ENCODE results near the gene AMBP.

AMBP gene

GRCh38 chr9:114107286-114108001 lies 29.3 kb upstream of the AMBP start:
- H3K36me3 ChIP-seq (ENCODE audit: control insufficient read depth, insufficient read depth, low read length), result no peaks in the 10 kb centered on the region
- H3K27me3 ChIP-seq (ENCODE audit: control insufficient read depth, insufficient read depth, low read length), result no peaks in the 10 kb centered on the region
- H3K9ac ChIP-seq (ENCODE audit: low read length), result no peak overlapping the region
- no peak overlapping the region for H3K27ac ChIP-seq (ENCODE audit: low read depth, low read length)
- no peak overlapping the region for H3K4me3 ChIP-seq (ENCODE audit: low read length)
- H3K4me1 ChIP-seq (ENCODE audit: control insufficient read depth, insufficient read depth, low read length), result no peaks in the 10 kb centered on the region

- H3K4me3 ChIP-seq (ENCODE audit: low read length), result no peak overlapping the region
- H3K27me3 ChIP-seq (ENCODE audit: control insufficient read depth, insufficient read depth, low read length), result no peaks in the 10 kb centered on the region
- H3K4me1 ChIP-seq (ENCODE audit: control insufficient read depth, insufficient read depth, low read length), result no peaks in the 10 kb centered on the region
- H3K9ac ChIP-seq (ENCODE audit: low read length), result no peak overlapping the region
- H3K27ac ChIP-seq (ENCODE audit: low read depth, low read length), result no peak overlapping the region
- H3K36me3 ChIP-seq (ENCODE audit: control insufficient read depth, insufficient read depth, low read length), result no peaks in the 10 kb centered on the region
These were observed 27.1 kb upstream of the AMBP start for GRCh38 chr9:114105236-114105635.

DNA sequence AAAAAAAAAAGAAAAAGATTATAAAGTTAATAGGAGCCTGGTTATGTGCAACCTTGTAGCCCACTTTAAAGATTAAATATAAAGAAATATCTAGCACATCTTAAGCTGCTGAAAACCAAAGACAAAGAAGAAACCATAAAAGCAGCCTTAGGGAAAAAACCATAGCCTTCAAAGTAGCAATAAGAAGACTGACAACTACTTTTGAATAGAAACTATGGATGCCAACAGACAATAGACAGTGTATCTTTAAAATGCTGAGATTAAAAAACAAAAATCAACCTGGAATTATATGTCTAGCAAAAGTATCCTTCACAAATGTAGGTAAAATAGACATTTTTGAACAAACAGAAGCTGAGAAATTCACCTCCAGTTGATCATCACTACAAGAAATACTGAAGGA lies 24.4 kb upstream of the AMBP start:
- H3K27ac ChIP-seq (ENCODE audit: low read depth, low read length), result no peak overlapping the region
- H3K36me3 ChIP-seq (ENCODE audit: control insufficient read depth, insufficient read depth, low read length), result no peaks in the 10 kb centered on the region
- H3K4me3 ChIP-seq (ENCODE audit: low read length), result no peak overlapping the region
- H3K4me1 ChIP-seq (ENCODE audit: control insufficient read depth, insufficient read depth, low read length), result no peaks in the 10 kb centered on the region
- no peaks in the 10 kb centered on the region for H3K27me3 ChIP-seq (ENCODE audit: control insufficient read depth, insufficient read depth, low read length)
- H3K9ac ChIP-seq (ENCODE audit: low read length), result no peak overlapping the region

- no peaks in the 10 kb centered on the region for H3K27me3 ChIP-seq (ENCODE audit: control insufficient read depth, insufficient read depth, low read length)
- no peak overlapping the region for H3K27ac ChIP-seq (ENCODE audit: low read depth, low read length)
- no peak overlapping the region for H3K9ac ChIP-seq (ENCODE audit: low read length)
- no peaks in the 10 kb centered on the region for H3K36me3 ChIP-seq (ENCODE audit: control insufficient read depth, insufficient read depth, low read length)
- no peak overlapping the region for H3K4me3 ChIP-seq (ENCODE audit: low read length)
- H3K4me1 ChIP-seq (ENCODE audit: control insufficient read depth, insufficient read depth, low read length), result no peaks in the 10 kb centered on the region
These were observed 22.4 kb upstream of the AMBP start for GRCh38 chr9:114100536-114100935.

DNA sequence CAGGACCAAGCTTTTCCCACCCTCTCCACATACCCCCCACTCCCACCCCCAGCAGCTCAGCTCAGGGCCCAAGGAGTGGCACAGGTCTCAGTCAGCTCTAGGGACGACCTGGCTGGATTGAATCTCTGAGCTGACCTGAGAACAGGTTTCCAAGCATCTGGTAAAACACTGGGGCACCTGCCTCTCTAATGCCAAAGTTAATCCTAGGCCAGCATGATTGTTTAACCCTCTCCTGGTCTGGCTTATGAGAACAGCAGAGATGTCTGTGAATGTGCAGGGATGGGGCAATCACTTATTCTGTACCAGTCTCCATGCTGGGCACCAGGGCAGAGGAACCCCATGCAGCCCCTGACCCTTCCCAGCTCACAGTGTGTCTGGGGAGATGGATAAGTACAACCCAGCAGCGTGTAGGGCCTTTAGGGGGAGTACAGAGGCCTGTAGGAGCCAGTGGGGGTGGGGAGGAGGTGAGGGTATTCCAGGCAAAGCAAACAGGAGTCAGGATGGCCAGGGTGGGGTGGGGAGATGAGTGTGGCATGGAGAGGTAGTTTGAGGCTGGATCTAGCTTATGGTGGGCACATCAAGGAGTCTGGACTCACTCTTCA lies 21.7 kb upstream of the AMBP start:
- H3K4me1 ChIP-seq (ENCODE audit: control insufficient read depth, insufficient read depth, low read length), result no peaks in the 10 kb centered on the region
- H3K36me3 ChIP-seq (ENCODE audit: control insufficient read depth, insufficient read depth, low read length), result no peaks in the 10 kb centered on the region
- H3K27ac ChIP-seq (ENCODE audit: low read depth, low read length), result no peak overlapping the region
- H3K9ac ChIP-seq (ENCODE audit: low read length), result no peak overlapping the region
- H3K27me3 ChIP-seq (ENCODE audit: control insufficient read depth, insufficient read depth, low read length), result no peaks in the 10 kb centered on the region
- no peak overlapping the region for H3K4me3 ChIP-seq (ENCODE audit: low read length)

DNA sequence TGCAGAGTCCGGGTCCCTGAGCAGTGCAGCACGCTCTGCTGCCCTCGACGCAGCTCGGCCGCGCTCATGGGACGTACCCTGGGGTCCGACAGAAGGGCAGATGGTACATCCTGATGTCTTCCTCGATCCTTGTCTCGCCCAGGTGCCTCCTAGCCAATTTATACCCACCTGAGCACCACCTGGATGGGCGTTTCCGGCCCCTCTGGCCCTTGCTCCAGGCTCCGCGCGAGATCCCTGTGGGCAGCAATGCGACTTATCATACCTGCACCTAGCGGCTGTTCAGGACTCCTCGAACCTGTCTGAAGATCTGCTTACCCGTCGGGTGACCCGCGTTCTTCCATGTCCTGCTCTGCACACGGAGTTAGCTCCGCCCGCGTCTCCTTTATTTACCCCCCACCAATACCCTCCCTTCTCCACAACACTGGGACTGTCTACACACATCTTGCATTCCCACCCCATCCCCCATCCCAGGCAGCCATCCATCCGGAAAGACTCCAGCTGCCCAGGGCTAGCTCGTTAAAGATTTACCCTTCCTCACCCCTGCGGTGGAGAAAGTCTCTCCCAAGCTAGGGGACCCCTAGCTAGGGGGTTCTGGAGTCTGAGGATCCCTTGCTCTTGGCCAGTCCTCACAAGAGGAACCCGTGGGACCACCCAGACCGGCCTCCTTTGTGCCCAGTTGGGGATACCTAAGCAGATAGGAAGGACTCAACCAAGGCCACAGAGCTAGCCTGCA lies 21.0 kb upstream of the AMBP start, which contains the start of gene KIF12:
Gene KIF12 (minus strand): TSS at position 357 of the 733 bp plus-strand sequence. CDS start 16 bp downstream, at position 341.
- H3K9ac ChIP-seq (ENCODE audit: low read length), result no peak within 1 kb of the TSS
- H3K4me1 ChIP-seq (ENCODE audit: control insufficient read depth, insufficient read depth, low read length), result no peaks in the 10 kb centered on the region
- peak within 1 kb of the TSS; percentile 14 for H3K4me3 ChIP-seq (ENCODE audit: low read length)
- no peaks in the 10 kb centered on the region for H3K36me3 ChIP-seq (ENCODE audit: control insufficient read depth, insufficient read depth, low read length)
- no peaks in the 10 kb centered on the region for H3K27me3 ChIP-seq (ENCODE audit: control insufficient read depth, insufficient read depth, low read length)
- no peak within 1 kb of the TSS for H3K27ac ChIP-seq (ENCODE audit: low read depth, low read length)

- Histone ChIP-seq H3K4me1 (ENCODE audit: control insufficient read depth, insufficient read depth, low read length) (no peaks in the 10 kb centered on the region), H3K27me3 (ENCODE audit: control insufficient read depth, insufficient read depth, low read length) (no peaks in the 10 kb centered on the region), H3K36me3 (ENCODE audit: control insufficient read depth, insufficient read depth, low read length) (no peaks in the 10 kb centered on the region), H3K9ac (ENCODE audit: low read length) (no peak overlapping the region), H3K4me3 (ENCODE audit: low read length) (peak overlapping the region; percentile 14), H3K27ac (ENCODE audit: low read depth, low read length) (no peak overlapping the region)
These were observed 20.2 kb upstream of the AMBP start for GRCh38 chr9:114098021-114098935.

GRCh38 chr9:114097613-114098020 lies 19.5 kb upstream of the AMBP start:
- Histone ChIP-seq H3K4me3 (ENCODE audit: low read length) (peak overlapping the region; percentile 14), H3K27me3 (ENCODE audit: control insufficient read depth, insufficient read depth, low read length) (no peaks in the 10 kb centered on the region), H3K27ac (ENCODE audit: low read depth, low read length) (no peak overlapping the region), H3K4me1 (ENCODE audit: control insufficient read depth, insufficient read depth, low read length) (no peaks in the 10 kb centered on the region), H3K9ac (ENCODE audit: low read length) (no peak overlapping the region), H3K36me3 (ENCODE audit: control insufficient read depth, insufficient read depth, low read length) (no peaks in the 10 kb centered on the region)

DNA sequence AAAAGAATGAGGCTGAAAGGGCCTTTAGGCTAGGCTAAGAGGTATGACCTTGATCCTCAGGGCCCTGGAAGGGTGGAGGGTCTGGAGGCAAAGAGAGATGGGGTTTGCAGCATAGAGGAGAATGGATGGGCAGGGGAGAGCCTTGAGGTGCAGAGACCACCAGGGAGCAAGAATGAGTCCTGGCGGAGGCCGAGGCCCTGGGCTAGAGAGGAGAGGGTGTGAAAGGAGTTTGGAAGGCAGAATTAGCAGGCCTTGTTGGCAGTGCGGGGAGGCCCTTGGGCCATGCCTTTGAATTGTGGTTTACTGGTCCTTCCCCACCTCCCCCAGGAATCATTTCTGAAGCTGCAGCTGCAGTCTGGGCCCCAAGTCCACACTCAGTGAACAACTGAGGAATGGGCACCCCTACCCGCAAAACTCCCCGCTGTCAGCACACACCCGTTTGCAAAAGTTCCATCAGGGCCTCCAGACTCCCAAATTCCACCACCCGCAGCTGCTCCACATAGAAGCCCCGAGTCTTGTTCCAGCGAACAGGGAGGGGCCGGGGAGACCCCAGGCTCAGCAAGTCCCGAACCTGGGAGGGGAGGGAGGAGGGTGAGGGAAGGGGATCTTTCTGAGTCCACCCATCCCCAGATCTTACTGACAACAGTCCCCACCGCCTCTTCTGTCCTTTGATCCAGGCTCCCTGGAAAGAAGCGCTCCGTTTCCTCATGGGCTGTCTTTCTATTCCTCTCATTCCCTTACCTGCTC lies 18.9 kb upstream of the AMBP start:
- Histone ChIP-seq H3K4me3 (ENCODE audit: low read length) (no peak overlapping the region), H3K9ac (ENCODE audit: low read length) (no peak overlapping the region)

GRCh38 chr9:114096041-114096511 lies 18.0 kb upstream of the AMBP start:
- no peak overlapping the region for H3K4me3 ChIP-seq (ENCODE audit: low read length)
- H3K4me1 ChIP-seq (ENCODE audit: control insufficient read depth, insufficient read depth, low read length), result no peaks in the 10 kb centered on the region
- H3K36me3 ChIP-seq (ENCODE audit: control insufficient read depth, insufficient read depth, low read length), result no peaks in the 10 kb centered on the region
- no peak overlapping the region for H3K9ac ChIP-seq (ENCODE audit: low read length)
- H3K27me3 ChIP-seq (ENCODE audit: control insufficient read depth, insufficient read depth, low read length), result no peaks in the 10 kb centered on the region
- H3K27ac ChIP-seq (ENCODE audit: low read depth, low read length), result no peak overlapping the region

More for the DNA sequence above, 18.9 kb upstream of the AMBP start:
- H3K36me3 ChIP-seq (ENCODE audit: control insufficient read depth, insufficient read depth, low read length), result no peaks in the 10 kb centered on the region
- no peaks in the 10 kb centered on the region for H3K27me3 ChIP-seq (ENCODE audit: control insufficient read depth, insufficient read depth, low read length)
- H3K27ac ChIP-seq (ENCODE audit: low read depth, low read length), result no peak overlapping the region
- no peaks in the 10 kb centered on the region for H3K4me1 ChIP-seq (ENCODE audit: control insufficient read depth, insufficient read depth, low read length)

DNA sequence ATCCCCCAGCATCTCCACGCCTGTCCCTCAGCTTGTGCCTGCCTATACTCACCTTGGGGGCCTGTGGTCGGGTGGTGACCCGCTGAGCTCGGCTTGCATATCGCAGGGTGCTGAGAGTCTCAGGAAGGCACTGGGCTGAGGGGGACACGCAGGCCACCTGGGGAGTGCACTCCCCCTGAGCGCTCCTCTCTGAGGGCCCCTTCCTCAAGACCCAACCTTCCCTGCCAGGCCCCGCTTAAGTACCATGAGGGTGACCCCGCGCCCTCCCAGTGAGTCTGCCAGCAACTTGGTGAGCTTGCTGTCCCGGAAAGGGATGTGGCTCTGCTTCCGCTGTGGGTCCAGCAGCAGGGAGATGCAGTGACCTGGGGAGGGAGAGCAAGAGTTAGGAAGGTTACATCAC lies 16.9 kb upstream of the AMBP start:
- no peak overlapping the region for H3K4me3 ChIP-seq (ENCODE audit: low read length)
- no peaks in the 10 kb centered on the region for H3K27me3 ChIP-seq (ENCODE audit: control insufficient read depth, insufficient read depth, low read length)
- no peaks in the 10 kb centered on the region for H3K4me1 ChIP-seq (ENCODE audit: control insufficient read depth, insufficient read depth, low read length)
- H3K36me3 ChIP-seq (ENCODE audit: control insufficient read depth, insufficient read depth, low read length), result no peaks in the 10 kb centered on the region
- H3K9ac ChIP-seq (ENCODE audit: low read length), result no peak overlapping the region
- no peak overlapping the region for H3K27ac ChIP-seq (ENCODE audit: low read depth, low read length)

Data from rectal smooth muscle tissue (tissue), 1 donor.